ENCODE results near the gene MAP1B. TPM values are rescaled to one million over a fixed set of nuclear protein-coding genes. Genes with fewer than 3 reads are reported as not detected.

MAP1B gene
- total and polyA plus RNA-seq, 9 of the 15 experiments (the other 6 are each of a cell fraction or from before 2014, with no cell fraction given): 5.2 to 66.1 (median 17.3) TPM

- TF ChIP-seq, protein P1, sequence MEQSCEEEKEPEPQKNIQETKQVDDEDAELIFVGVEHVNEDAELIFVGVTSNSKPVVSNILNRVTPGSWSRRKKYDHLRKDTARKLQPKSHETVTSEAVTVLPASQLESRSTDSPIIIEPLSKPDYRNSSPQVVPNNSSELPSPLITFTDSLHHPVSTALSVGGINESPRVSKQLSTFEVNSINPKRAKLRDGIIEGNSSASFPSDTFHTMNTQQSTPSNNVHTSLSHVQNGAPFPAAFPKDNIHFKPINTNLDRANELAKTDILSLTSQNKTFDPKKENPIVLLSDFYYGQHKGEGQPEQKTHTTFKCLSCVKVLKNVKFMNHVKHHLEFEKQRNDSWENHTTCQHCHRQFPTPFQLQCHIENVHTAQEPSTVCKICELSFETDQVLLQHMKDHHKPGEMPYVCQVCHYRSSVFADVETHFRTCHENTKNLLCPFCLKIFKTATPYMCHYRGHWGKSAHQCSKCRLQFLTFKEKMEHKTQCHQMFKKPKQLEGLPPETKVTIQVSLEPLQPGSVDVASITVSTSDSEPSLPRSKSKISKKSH (CRISPR knock-in tag; IDR thresholded peaks at IDR 0.05): no peak
- TF ChIP-seq SRSF3 (IDR thresholded peaks at IDR 0.05; ENCODE audit: insufficient read depth, low read length): no peak
Observed at GRCh38 chr5:72064801-72065570, 42.3 kb upstream of the MAP1B start (continued).

DNA sequence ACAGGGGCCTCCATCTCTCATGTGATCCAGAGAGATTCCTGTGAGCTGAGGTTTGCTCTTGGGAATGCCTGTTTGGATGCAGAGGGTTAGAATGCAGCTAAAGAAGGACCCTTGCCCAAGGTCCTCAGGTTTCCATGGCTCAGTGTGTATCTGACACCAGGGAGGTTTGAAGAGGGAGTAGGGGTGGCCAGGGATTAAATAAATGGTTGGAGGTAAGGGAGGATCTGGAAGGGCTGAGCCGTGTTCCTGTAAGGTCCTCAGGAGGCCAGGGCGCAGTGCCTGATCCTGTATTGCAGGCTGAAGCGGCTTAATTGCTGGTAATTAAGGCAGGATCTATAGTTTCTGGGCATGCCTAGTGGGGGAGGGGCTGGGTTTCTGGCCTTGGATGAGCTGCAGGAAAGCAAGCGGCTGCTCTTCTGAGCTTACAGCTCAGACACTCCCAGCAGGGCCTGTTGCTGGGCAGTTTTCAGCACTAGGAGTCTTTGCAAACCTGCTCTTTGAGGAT lies 41.5 kb upstream of the MAP1B start:
- peaks cover 4% of the 10 kb centered on the region in 2 experiments; a peak in 2 of 5 replicates for H3K4me1 ChIP-seq (replicated peaks in 1 of 2; ENCODE audit: control insufficient read depth in 2 of 2, insufficient read depth in 2 of 2, low read length in 2 of 2)
- H4K20me1 ChIP-seq (replicated peaks; ENCODE audit: control insufficient read depth, insufficient read depth, low read length): 0 out of 2 replicates have a peak, but pooled peaks cover 7% of the 10 kb centered on the region
- no peaks in the 10 kb centered on the region for H3K36me3 ChIP-seq (ENCODE audit: control insufficient read depth, insufficient read depth, low read length)
- DNase-seq (ENCODE audit: extremely low read depth in 1 of 4, low spot score in 3 of 4) (no peak), ATAC-seq (no peak), FAIRE-seq (no peak)
- WGBS (ENCODE audit: insufficient coverage, low coverage, missing lambda C conversion rate): 2% methylated on average over 4 of the region's 4 CpGs
- no peak for TF ChIP-seq ZNF277 (CRISPR knock-in tag; IDR thresholded peaks at IDR 0.05; ENCODE audit: borderline replicate concordance)
- peaks cover 3 to 4% of the 10 kb centered on the region in 2 experiments; a peak in 3 of 5 replicates for H3K27me3 ChIP-seq (ENCODE audit: control insufficient read depth in 2 of 2, insufficient read depth in 2 of 2, low read length in 2 of 2)
- no TSS peak for BruUV-seq (replicated peaks)
- H3K79me2 ChIP-seq (ENCODE audit: control insufficient read depth, insufficient read depth, low read length): no peaks in the 10 kb centered on the region
- no peaks in the 10 kb centered on the region for H3K9me3 ChIP-seq (replicated peaks; ENCODE audit: control insufficient read depth, insufficient read depth, low read depth, low read length)
- H3K4me2 ChIP-seq (ENCODE audit: insufficient read depth, low read length): no peak overlapping the region
- H3K9me1 ChIP-seq (ENCODE audit: control insufficient read depth, insufficient read depth, low read length): no peaks in the 10 kb centered on the region
- H3K27ac ChIP-seq (ENCODE audit: extremely low read depth, low read depth, low read length): no peak overlapping the region
- in situ Hi-C loops (cut with MboI) (no loop called here), intact Hi-C loops (cut with micrococcal nuclease) (no loop called here)
- ChIA-PET POLR2A (interaction anchor here (0.6 to 1.9 kb wide), 2 partner anchors 8 to 12 kb away, joined by 3 to 9 read pairs; no protein-coding TSS in a partner anchor), CTCF (ENCODE audit: low intra/inter-chr PET ratio) (no interaction called here)
- H2AFZ ChIP-seq (ENCODE audit: low read depth, low read length): no peak overlapping the region
- H3K4me3 ChIP-seq: no peak overlapping the region
- no peak overlapping the region for H3K9ac ChIP-seq (ENCODE audit: insufficient read depth in 1 of 2, low read depth in 2 of 2, low read length in 2 of 2)

Measured in K562 (cell line).